Lung (tissue), 12 donors: ENCODE results near the gene PRXL2B. TPM values are rescaled to one million over a fixed set of nuclear protein-coding genes. Genes with fewer than 3 reads are reported as not detected.
"Not testable (repeated sequence)": the region's sequence is repeated elsewhere in the genome, so short reads cannot be mapped to it uniquely, and the experiment has no call there.

Experiments used
- ATAC-seq: fragments of 200-7000 bp; cut with Tn5 transposase; one replicate; pipeline ENCODE4 v1.9.1; 2020; ENCODE audit warnings: moderate number of reproducible peaks; ENCODE audit not compliant: insufficient read depth, low FRiP score
- DNase-seq, 3 donors: peaks; one replicate each; pipeline ENCODE4 v3.0.0-alpha.2; 2013 to 2017
- H3K27ac ChIP-seq, 2 donors: one replicate each; pipeline ENCODE4 v1.5.1; 2013; ENCODE audit warnings: mild to moderate bottlenecking in 2 of 2, moderate library complexity in 2 of 2, control low read depth in 1 of 2, inconsistent platforms in 1 of 2, low read depth in 1 of 2, low read length in 1 of 2
- H3K27me3 ChIP-seq, 3 donors: one replicate each; pipeline ENCODE4 v1.5.1; 2013; ENCODE audit warnings: low read length in 2 of 3; ENCODE audit not compliant: control insufficient read depth in 3 of 3, insufficient read depth in 3 of 3
- H3K36me3 ChIP-seq, 4 donors: one replicate each; pipeline ENCODE4 v1.5.1; 2013; ENCODE audit warnings: low read length in 4 of 4, mild to moderate bottlenecking in 1 of 4, moderate library complexity in 1 of 4; ENCODE audit not compliant: control insufficient read depth in 4 of 4, insufficient read depth in 4 of 4
- H3K4me1 ChIP-seq, 5 donors: one replicate each; pipeline ENCODE4 v1.5.1; 2013; ENCODE audit warnings: low read length in 5 of 5, mild to moderate bottlenecking in 2 of 5, moderate library complexity in 1 of 5; ENCODE audit not compliant: control insufficient read depth in 5 of 5, insufficient read depth in 5 of 5
- H3K4me3 ChIP-seq: one replicate; pipeline ENCODE4 v1.5.1; 2013; ENCODE audit warnings: mild to moderate bottlenecking, control low read depth, moderate library complexity
- H3K9ac ChIP-seq, 2 donors: one replicate each; pipeline ENCODE4 v1.5.1; 2013; ENCODE audit warnings: low read length in 2 of 2, control low read depth in 1 of 2; ENCODE audit not compliant: insufficient read depth in 1 of 2
- H3K9me3 ChIP-seq, 4 donors: one replicate each; pipeline ENCODE4 v1.5.1; 2013; ENCODE audit warnings: low read length in 3 of 4, mild to moderate bottlenecking in 1 of 4, moderate library complexity in 1 of 4; ENCODE audit not compliant: control insufficient read depth in 4 of 4, insufficient read depth in 3 of 4
- CTCF ChIP-seq: IDR thresholded peaks from 2 replicates; pipeline ENCODE4 v1.5.1; 2012; ENCODE audit warnings: mild to moderate bottlenecking; ENCODE audit errors: control extremely low read depth, extremely low read depth
- WGBS, 2 donors: extraction: QIAGEN DNeasy Blood & Tissue Kit; methylation state at CpG; one replicate each; pipeline ENCODE4 v1.1.7; 2013; 5-methylcytosine and 5-hydroxymethylcytosine counted together
- polyA plus RNA-seq, 2 donors: library from polyadenylated mRNA; stranded (reverse); fragments of 200-250 nt; gene quantifications; one replicate each; pipeline ENCODE4 v1.2.1, GENCODE V29; 2013
- total RNA-seq, 2 donors: library from RNA; depleted of rRNA in 1 of 2; stranded (reverse); fragments of >200 nt in 1 of 2; gene quantifications; one replicate each; pipeline ENCODE4 v1.2.1, GENCODE V29; 2014 to 2021
- donor health status: control.
- donor health status: control.
- donor health status: Bipolar disorder and iron deficiency.
- donor health status: healthy.
- donor health status: DM: yes; HTN: yes; CAD: no.

PRXL2B gene
- total and polyA plus RNA-seq, 4 donors: 17.8 to 39.8 (median 27.0) TPM

GRCh38 chr1:2567083-2567679 lies 19.4 kb upstream of the PRXL2B start:
- peaks cover 0 to 16% (median 0%) of the 10 kb centered on the region in 4 donors for H3K36me3 ChIP-seq
- 90 to 93% methylated on average over 16 of the region's 16 CpGs for WGBS, 2 donors
- no peaks in the 10 kb centered on the region for H3K9me3 ChIP-seq
- H3K27ac ChIP-seq: no peak overlapping the region
- no peak for TF ChIP-seq CTCF
- no peak overlapping the region for H3K9ac ChIP-seq
- ATAC-seq: no peak
- no peaks in the 10 kb centered on the region for H3K4me1 ChIP-seq
- DNase-seq: no peak
- no peak overlapping the region for H3K4me3 ChIP-seq
- no peaks in the 10 kb centered on the region for H3K27me3 ChIP-seq

DNA sequence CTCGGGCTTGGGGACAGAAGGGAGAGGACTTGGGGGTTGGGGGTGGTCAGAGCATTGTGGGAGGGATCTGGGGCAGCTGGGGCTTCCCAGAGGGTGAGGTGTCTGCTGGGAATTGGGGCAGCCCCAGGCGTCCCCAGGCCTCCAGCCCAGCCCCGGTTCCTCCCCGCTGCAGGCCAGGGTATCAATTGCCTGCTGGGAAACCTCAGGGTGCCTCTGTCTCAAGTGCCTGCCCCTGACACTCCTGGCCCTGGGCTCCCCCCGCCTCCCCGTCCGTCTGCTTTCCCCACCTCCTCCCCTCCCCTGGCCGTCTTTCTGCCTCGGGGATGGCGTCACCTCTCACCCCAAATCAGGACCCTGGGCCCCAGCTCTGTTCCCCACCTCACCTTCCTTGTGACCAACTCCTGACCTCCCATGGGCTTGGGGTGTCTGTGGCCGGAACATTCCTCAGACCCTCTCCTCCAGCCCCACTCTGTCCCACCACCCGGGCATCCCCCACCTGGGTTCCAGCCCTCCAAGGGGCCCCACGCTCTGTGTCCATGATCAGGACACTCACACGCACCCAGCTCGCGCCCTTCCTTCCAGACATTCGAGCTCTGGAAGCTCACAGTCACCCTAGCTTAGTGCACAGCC lies 18.3 kb upstream of the PRXL2B start:
- 64 to 76% methylated on average over 7 to 13 of the region's 17 CpGs for WGBS, 2 donors
- not testable (repeated sequence) for DNase-seq, ATAC-seq

DNA sequence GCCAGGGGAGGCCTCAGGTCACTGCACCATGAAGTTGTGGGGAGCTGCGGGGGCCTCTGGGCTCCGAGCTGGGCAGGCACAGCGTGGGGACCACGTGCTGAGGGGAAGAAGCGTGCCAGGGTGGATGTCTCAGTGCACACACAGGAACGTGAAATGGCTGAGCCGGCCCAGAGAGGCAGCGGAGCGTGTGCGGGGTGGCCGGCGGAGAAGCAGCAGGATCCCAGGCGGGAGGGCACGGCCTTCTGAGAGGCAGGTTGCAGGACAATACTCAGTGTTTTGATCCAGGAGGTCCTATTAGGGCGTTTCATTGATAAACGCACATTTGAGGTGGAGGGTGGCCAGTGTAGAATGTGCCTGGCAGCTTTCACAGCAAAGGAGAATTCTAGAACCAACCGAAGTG lies 17.5 kb upstream of the PRXL2B start:
- Histone ChIP-seq H3K9ac (no peak overlapping the region), H3K4me1 (no peaks in the 10 kb centered on the region), H3K36me3 (peaks cover 0 to under 1% (median 0%) of the 10 kb centered on the region in 4 donors), H3K4me3 (no peak overlapping the region), H3K27ac (no peak overlapping the region), H3K9me3 (peaks cover 0 to 4% (median under 1%) of the 10 kb centered on the region in 4 donors), H3K27me3 (no peaks in the 10 kb centered on the region)
- ATAC-seq (no peak), DNase-seq (no peak)
- WGBS, 2 donors: 92% methylated on average over 16 to 17 of the region's 17 CpGs
- no peak for TF ChIP-seq CTCF

More for the DNA sequence above, 18.3 kb upstream of the PRXL2B start:
- H3K27ac ChIP-seq, H3K27me3 ChIP-seq, H3K4me3 ChIP-seq, H3K9me3 ChIP-seq, H3K9ac ChIP-seq, H3K36me3 ChIP-seq, H3K4me1 ChIP-seq: not testable (repeated sequence)

DNA sequence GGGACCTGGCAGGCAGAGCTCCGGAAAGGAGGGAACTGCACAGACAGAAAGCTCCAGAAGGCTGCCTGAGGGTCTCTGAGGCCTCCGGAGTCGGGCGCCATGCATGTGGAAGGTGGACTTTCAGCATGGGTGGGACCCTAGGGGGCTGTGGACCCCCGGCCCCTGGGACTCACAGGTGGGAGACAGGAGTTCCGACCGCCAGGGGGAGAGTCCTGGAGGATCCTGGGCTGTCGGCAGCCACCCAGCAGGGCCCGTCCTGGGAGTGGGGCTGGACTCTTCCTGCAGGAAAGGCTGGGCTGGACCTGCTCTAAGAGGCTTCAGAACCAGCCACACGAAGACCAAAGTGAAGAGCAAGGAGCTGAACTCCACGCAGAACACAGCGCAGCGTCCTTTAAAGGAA lies 16.9 kb upstream of the PRXL2B start:
- not testable (repeated sequence) for ATAC-seq, H3K9ac ChIP-seq, H3K27ac ChIP-seq, H3K36me3 ChIP-seq, H3K4me3 ChIP-seq, H3K9me3 ChIP-seq, H3K4me1 ChIP-seq, H3K27me3 ChIP-seq, DNase-seq
- WGBS, 2 donors: 84 to 87% methylated on average over 13 of the region's 13 CpGs
